Stimulated activated CD4-positive, alpha-beta T cell treated with anti-CD3 and anti-CD28 coated beads, Interleukin-15, amount 100 ng/mL, for 1 hour (primary cell): ENCODE results near the gene HEMK1.
A peak's percentile ranks its signal among the peaks of the same experiment; 100 is the strongest.

Source experiments
- DNase-seq, 2 donors: peaks; one replicate each; pipeline ENCODE4 v3.0.0-alpha.2; 2020; ENCODE audit warnings: low read depth in 1 of 2, low spot score in 1 of 2

Gene HEMK1

GRCh38 chr3:50568947-50569749 is at the start of gene HEMK1:
HEMK1 (plus strand) TSS chr3:50569522; CDS start chr3:50571105, 1,583 bp downstream.
- peak; percentile 78 to 88 for DNase-seq

- DNase-seq: no peak
Measured at GRCh38 chr3:50520849-50521248, 48.5 kb upstream of the HEMK1 start.

DNA sequence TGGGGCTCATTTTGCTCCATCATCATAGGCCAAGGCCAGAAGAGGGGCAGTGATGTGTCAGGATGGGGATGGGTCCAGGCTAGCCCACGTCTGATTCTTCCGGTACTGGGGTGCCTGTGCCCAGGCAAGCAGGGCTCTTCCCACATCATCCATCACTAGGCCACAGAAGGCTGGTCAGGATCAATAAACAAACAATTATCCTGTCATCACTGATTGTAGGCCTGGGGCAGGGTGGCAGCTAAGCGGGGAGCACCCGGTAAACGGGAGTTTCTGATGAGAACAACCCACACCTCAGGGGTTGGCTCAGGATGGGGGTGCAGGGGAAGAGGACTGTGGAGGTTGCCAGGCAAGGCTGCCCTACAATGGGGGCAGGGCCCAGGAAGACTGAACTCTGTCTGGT is 47.8 kb upstream of the HEMK1 start:
- no peak for DNase-seq

GRCh38 chr3:50523279-50523811 is 46.0 kb upstream of the HEMK1 start:
- DNase-seq: no peak

- DNase-seq: no peak
Measured at GRCh38 chr3:50524746-50525145, 44.6 kb upstream of the HEMK1 start.

- no peak for DNase-seq
Measured at GRCh38 chr3:50525191-50525910, 44.0 kb upstream of the HEMK1 start.

DNA sequence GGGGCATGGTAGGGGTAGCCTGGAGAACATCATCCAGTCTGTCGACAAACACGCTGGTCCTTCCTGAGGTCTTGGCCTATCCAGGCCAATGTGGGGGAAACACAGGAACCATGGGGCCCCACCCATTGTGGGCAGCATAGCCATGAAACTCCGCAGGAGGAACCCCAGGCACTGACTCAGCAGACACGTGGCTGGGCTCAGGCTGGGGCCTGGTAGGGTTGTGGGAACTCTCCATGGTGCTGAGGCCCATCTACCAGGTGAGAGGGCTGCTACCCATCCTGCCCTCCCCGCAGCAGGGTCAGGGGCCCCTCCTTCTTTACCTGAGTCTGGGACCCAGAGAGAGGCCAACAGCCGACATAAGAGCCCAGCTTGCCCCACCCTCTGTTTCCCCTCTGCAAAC is 43.3 kb upstream of the HEMK1 start:
- peak in 1 of 2 donors; percentile 25 for DNase-seq

DNA sequence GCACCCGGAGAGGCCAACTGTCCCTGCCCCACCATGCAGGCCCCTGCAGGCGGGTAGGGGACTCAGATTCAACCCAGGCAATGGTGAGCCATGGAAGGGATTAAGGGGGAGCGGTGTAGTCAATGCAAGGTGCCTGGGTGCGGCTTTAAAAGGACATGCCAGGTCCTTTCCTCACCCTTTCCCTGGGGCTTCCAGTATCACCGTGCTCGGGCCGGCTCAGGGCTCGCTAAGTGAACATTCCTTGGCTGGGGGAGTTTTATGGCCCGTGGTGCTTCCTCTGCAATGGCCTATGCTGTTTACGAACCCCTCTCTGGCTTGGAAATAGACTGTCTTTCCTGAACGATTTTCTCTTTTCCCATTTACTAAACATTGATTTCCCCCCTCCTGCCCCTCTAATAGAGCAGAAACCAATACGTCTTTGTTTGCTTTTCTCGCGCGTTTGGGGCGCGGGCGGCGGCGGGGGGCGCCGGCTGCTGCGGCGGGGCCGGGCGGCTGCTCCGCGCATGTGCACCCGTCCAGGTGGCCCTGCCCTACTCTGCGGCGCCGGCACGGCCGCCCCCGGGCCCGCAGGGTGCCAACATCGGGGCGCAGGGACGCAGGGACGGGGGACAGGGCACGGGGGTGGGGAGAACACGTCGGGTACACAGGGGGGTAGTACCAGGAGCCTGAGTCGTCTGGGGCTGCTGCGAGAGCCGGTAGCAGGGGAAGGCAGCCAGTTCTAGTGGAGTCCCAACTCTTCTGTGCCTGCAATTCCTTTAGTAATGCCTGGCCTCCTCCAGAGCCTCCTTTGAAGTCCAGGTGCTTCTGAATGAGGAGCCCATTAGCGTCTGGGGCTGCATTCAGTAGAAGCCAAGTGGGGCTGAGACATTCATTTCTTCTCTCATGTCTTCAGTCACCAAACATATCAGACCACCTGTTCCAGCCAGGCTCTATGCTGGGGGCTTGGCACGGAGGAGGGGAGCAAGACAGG is 39.0 kb upstream of the HEMK1 start:
- DNase-seq: no peak

DNA sequence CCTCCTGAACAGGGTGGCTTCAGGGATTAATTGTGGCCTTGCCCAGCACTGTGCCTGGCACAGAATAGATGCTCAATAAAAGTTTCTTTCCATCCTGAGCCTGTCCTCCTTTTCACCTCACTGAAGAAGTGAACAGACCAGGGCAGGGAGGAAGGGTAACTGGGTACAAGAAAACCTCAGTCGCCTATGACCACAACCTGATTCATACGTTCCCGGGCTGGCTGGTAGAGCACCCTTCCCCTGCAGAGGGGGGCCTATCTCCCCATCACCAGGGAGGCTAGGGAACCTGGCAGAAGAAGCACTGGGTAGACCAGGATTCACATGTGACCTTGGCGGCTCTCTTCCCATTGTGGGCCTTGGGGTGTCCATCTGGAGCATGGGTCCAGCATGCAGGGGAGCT is 38.1 kb upstream of the HEMK1 start:
- no peak for DNase-seq

DNA sequence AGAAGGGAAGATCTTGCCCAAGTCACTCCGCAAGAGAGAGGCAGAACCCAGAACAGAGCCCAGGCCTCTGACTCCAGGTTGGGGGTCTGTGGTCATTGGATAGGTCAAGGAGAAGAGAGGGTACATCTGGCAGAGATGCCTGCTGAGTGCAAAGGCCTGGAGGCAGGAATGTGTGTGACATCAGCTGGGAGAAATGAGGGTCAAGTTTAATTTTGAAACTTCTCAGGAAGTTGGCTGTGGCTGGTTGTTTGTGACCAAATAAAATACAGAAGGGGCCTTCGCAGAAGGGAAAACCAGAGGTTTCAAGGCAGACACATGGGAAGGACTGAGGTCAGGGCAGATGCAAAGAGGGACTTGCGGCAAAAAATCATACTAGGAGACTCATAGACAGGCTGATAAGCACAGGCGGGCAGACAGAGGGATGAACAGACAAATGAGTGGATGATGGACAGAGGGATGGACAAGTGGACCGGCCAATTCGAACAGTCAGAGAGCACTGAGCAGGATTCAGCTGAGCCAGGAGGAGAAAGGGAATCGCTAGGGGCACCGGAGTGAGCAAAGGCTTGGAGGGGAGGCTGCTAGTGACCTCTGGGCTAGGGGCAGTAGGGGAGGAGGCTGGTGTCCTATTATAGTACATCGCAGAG is 37.1 kb upstream of the HEMK1 start:
- DNase-seq: no peak

- DNase-seq: no peak
Measured at GRCh38 chr3:50533316-50533715, 36.0 kb upstream of the HEMK1 start.

DNA sequence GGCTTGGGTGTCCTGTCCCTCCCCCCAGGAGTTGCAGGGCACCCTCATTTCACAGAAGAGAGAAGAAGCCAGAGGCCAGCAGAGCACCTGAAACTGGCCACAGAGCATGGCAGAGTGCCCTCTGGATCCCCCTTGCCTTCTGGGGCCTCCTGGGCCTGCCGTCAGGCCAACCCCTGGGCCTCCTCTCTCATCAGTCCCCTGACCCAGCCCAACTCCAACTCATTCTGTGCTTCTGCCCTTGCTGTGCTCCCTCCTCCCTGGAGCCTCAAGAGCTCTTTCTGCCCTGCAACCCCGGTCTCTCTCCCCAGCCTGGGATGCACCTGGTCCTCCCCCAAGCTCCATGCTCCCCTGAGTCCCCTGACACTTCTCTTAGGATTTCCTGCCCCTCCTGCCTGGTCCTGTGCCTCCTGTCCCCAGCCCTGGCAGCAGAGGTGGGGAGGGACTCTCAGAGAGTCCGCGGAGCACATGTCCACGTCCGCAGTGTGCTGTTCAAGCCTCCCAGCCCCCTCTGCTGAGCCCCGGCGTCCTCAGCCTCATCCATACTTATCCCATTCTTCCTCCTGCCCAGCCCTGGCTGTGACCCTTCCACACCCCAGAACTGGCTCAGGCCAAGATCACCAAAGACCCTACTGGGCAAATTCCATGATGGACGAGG is 35.4 kb upstream of the HEMK1 start:
- DNase-seq: no peak

- DNase-seq: no peak
Measured at GRCh38 chr3:50534681-50535330, 34.5 kb upstream of the HEMK1 start.

GRCh38 chr3:50536471-50537180 is 32.7 kb upstream of the HEMK1 start:
- no peak for DNase-seq

DNA sequence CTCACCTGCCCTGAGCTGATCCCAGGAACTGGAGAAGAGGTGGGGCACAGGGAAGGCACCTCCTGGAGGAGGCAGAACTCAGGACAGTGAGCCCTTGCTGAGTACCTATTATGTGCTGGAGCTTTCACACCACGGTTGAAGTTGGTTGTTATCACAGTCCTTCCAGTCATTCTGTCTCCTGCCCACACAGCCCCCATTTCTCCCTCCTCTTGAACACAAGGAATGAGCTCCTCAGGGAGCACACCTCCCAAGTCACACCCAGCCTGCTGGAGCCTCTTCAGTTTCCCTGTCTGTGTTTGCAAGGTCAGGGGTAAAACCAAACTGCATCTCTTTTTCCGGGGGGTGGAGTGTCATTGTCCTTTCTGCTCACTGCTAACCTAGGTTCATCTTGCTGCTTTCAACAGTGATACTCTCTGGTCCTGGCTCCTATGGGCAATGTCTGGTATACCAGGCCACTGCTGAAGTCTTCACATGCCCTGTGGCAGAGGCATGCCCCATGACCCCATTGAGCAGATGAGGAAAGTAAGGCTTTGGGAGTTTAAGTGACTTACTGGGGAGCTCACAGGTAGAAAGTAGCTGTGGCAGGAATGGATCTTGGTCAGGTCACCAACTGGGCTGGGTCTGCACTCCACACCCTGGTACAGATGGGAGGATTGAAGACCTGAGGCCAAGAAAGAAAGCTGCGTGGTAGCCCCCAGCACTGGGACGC is 31.7 kb upstream of the HEMK1 start:
- no peak for DNase-seq

DNA sequence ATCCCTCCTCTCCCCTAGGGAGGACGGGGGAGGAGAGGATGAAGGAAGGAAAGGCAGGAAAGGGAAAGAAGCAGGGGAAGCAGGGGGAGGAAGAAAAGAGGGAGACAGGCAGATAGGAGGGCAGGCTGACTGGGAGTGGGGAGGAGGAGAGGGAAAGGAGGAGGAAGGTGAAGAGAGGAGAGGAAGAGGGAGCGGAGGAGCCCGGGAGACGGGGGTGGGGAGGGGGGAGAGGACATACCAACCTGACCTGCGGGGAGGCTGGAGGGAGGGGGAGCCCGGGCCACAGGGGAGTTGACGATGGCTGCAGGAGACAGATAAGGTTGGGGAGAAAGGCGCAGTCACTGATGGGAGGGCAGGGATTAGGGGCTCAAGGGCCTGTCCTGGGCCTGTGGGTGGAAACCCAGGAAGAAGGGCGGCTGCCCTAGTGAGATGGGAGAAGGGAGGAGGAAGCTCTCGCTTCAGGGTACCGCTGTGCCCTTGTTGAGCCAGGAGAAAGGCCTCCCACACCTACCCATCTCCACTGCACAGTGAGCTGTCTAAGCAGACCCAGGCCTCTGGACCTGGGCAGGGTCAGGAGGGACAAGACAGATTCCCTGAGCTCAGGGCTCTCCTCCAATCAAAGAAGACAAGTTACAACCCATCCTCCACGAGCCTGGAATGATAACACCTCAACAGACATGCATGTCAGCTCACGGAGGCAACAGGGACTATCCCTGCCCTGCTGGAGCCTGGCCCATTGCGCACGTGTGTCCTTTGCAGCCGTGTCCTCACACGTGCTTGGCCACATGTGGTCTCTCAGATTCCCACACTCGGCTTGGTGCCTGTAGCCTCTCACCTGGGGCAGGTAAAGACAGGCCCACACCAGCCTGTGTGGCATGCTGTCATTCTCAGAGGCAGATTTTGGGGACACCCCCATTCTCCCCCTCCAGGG is 29.7 kb upstream of the HEMK1 start:
- DNase-seq: no peak
